AG09319 (cell line): ENCODE data around the gene LGR6.
"Not testable (repeated sequence)": the region's sequence is repeated elsewhere in the genome, so short reads cannot be mapped to it uniquely, and the experiment has no call there.

Source experiments
- DNase-seq: peaks from one replicate; pipeline ENCODE4 v3.0.0-alpha.2; 2010; ENCODE audit warnings: low read depth; ENCODE audit errors: extremely low read depth
- CTCF ChIP-seq: IDR thresholded peaks from 2 replicates; pipeline ENCODE4 v1.5.1; 2011; ENCODE audit warnings: low read depth, mild to moderate bottlenecking, inconsistent platforms, low read length, moderate library complexity

Gene LGR6

GRCh38 chr1:202184750-202185460 is 8.7 kb upstream of the LGR6 start:
- peak; percentile 86 for TF ChIP-seq CTCF
- peak; percentile 44 for DNase-seq

GRCh38 chr1:202186327-202186726 is 7.3 kb upstream of the LGR6 start:
- no peak for DNase-seq
- TF ChIP-seq CTCF = no peak

GRCh38 chr1:202187041-202187671 is 6.4 kb upstream of the LGR6 start:
- no peak for DNase-seq
- TF ChIP-seq CTCF = no peak

- no peak for DNase-seq
These were observed 5.7 kb upstream of the LGR6 start for GRCh38 chr1:202187697-202188407.

GRCh38 chr1:202189001-202189790 is 4.4 kb upstream of the LGR6 start:
- DNase-seq = peak; percentile 11
- peak; percentile 69 for TF ChIP-seq CTCF

More at GRCh38 chr1:202187697-202188407, 5.7 kb upstream of the LGR6 start:
- TF ChIP-seq CTCF = no peak

GRCh38 chr1:202189918-202190715 is 3.5 kb upstream of the LGR6 start:
- no peak for DNase-seq
- TF ChIP-seq CTCF = peak; percentile 9

GRCh38 chr1:202191391-202191790 is 2.2 kb upstream of the LGR6 start:
- not testable (repeated sequence) for DNase-seq
